Suprapubic skin (tissue), 3 donors: ENCODE measurements around the gene NARS2.

Source experiments
- CTCF ChIP-seq, 2 donors: fragments of 200-600 bp in 1 of 2; fragments of 450-650 bp in 1 of 2; sonication (generic) in 1 of 2; IDR thresholded peaks; one replicate each; pipeline ENCODE4 v1.5.1; 2016 to 2019; ENCODE audit warnings: antibody characterized with exemption in 2 of 2, mild to moderate bottlenecking in 1 of 2, moderate library complexity in 1 of 2
- POLR2AphosphoS5 ChIP-seq, 3 donors: sonication (generic); formaldehyde crosslinking; IDR thresholded peaks; one replicate each; pipeline ENCODE4 v1.6.1; 2017; ENCODE audit warnings: antibody characterized with exemption in 3 of 3

GRCh38 chr11:78586452-78587046, 11.9 kb upstream of the NARS2 start:
- TF ChIP-seq CTCF (IDR thresholded peaks at IDR 0.05): no peak
- TF ChIP-seq POLR2AphosphoS5 (IDR thresholded peaks at IDR 0.05): no peak
